ENCODE data around the gene JUN.

Gene JUN

GRCh38 chr1:58764294-58764978 is 19.4 kb downstream of the JUN start:
- no peak for DNase-seq (ENCODE audit: low read depth in 2 of 3, low spot score in 1 of 3)

GRCh38 chr1:58763214-58763613 is 20.6 kb downstream of the JUN start:
- DNase-seq (ENCODE audit: low read depth in 2 of 3, low spot score in 1 of 3), result no peak

- DNase-seq (ENCODE audit: low read depth in 2 of 3, low spot score in 1 of 3), result no peak
Measured at GRCh38 chr1:58762806-58763205, 21.0 kb downstream of the JUN start.

- peak; percentile 46 to 52 (median 51) for DNase-seq (ENCODE audit: low read depth in 2 of 3, low spot score in 1 of 3)
Measured at GRCh38 chr1:58755468-58755872, 28.4 kb downstream of the JUN start.

GRCh38 chr1:58754683-58755467 is 29.0 kb downstream of the JUN start:
- DNase-seq (ENCODE audit: low read depth in 2 of 3, low spot score in 1 of 3), result no peak

- DNase-seq (ENCODE audit: low read depth in 2 of 3, low spot score in 1 of 3), result no peak
Measured at GRCh38 chr1:58754073-58754613, 29.7 kb downstream of the JUN start.

- DNase-seq (ENCODE audit: low read depth in 2 of 3, low spot score in 1 of 3), result no peak
Measured at GRCh38 chr1:58753431-58753866, 30.4 kb downstream of the JUN start.

- no peak for DNase-seq (ENCODE audit: low read depth in 2 of 3, low spot score in 1 of 3)
Measured at GRCh38 chr1:58749646-58750045, 34.2 kb downstream of the JUN start.

GRCh38 chr1:58748666-58749065 is 35.2 kb downstream of the JUN start:
- DNase-seq (ENCODE audit: low read depth in 2 of 3, low spot score in 1 of 3), result no peak

GRCh38 chr1:58746757-58747156 is 37.1 kb downstream of the JUN start:
- no peak for DNase-seq (ENCODE audit: low read depth in 2 of 3, low spot score in 1 of 3)

GRCh38 chr1:58746182-58746581 is 37.7 kb downstream of the JUN start:
- no peak for DNase-seq (ENCODE audit: low read depth in 2 of 3, low spot score in 1 of 3)

- DNase-seq (ENCODE audit: low read depth in 2 of 3, low spot score in 1 of 3), result no peak
Measured at GRCh38 chr1:58745666-58746065, 38.2 kb downstream of the JUN start.

- no peak for DNase-seq (ENCODE audit: low read depth in 2 of 3, low spot score in 1 of 3)
Measured at GRCh38 chr1:58745117-58745516, 38.7 kb downstream of the JUN start.

GRCh38 chr1:58741678-58742553 is 41.9 kb downstream of the JUN start:
- DNase-seq (ENCODE audit: low read depth in 2 of 3, low spot score in 1 of 3), result no peak

- DNase-seq (ENCODE audit: low read depth in 2 of 3, low spot score in 1 of 3), result peak in 1 of 3 donors; percentile 59
Measured at GRCh38 chr1:58739856-58740466, 43.9 kb downstream of the JUN start.

GRCh38 chr1:58738876-58739275 is 45.0 kb downstream of the JUN start:
- no peak for DNase-seq (ENCODE audit: low read depth in 2 of 3, low spot score in 1 of 3)

GRCh38 chr1:58735586-58735985 is 48.3 kb downstream of the JUN start:
- no peak for DNase-seq (ENCODE audit: low read depth in 2 of 3, low spot score in 1 of 3)

GRCh38 chr1:58734630-58735029 is 49.2 kb downstream of the JUN start:
- no peak for DNase-seq (ENCODE audit: low read depth in 2 of 3, low spot score in 1 of 3)

GRCh38 chr1:58732087-58732775 is 51.6 kb downstream of the JUN start:
- DNase-seq (ENCODE audit: low read depth in 2 of 3, low spot score in 1 of 3), result no peak

All from stimulated activated CD4-positive, alpha-beta T cell treated with anti-CD3 and anti-CD28 coated beads, Interleukin-12 subunit alpha, Interleukin-12 subunit beta, amount 100 ng/mL, for 48 hours (primary cell).